OCI-M2 (cell line): ENCODE data around the gene CSPG4.
"Not testable (repeated sequence)": the region's sequence is repeated elsewhere in the genome, so short reads cannot be mapped to it uniquely, and the experiment has no call there.

Experiments used
- DNase-seq: peaks from one replicate; lab custom pipeline; 2025; ENCODE audit not compliant: unreplicated experiment; lab: John Stamatoyannopoulos, UW

The CSPG4 gene

DNA sequence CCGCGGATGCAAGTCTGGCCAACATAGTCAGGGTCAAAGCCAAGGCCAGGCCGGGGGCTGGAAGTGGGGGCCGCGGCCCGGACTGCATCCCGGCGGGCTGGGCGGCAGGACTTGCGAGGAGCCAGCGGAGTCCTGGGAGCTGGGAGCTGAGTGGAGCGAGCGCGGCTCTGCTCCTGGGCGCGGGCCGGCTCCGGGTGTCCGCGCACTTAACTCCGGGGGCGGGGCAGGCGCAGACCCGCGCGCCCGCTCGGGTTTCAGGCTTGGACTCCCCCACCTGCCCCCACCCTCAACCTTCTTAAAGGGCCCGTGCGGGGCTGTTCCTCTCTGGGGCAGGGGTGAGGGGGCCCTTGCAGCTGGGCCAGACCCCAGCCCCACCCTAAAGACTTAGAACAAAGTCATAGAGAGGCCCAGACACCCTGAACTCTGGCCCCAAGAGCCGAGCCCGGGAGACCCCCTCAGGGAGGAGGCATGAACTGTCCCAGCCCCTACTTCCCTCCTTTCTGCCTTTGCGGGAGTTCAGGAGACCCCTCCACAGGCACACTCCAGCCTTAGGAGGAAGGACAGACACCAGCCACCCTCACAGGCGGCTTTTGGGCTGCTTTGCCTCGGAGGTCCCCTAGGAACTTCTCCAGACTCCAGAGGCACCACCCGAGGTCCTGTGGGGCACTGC, at the start of gene CSPG4:
Gene CSPG4 (minus strand): TSS at position 181 of the 670 bp plus-strand sequence. CDS start 93 bp downstream, at position 88.
- no peak for DNase-seq

DNA sequence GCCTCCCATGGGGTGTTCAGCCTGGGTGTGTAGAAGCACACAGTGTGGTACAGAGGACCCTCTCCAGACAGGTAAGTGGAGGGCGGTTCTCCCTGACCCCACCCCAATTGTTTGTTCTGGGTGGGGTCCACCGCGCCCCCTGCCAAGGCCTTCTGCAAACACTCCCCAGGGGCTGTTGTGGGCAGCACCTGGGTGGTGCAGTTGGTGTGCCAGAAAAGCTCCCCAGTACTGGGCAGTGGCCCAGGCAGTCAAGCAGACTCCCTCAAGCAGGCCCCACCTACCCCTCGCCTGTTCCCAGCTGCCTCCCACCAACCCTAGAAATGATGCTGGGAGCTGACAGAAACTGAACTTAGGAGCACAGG, 49.7 kb upstream of the CSPG4 start:
- not testable (repeated sequence) for DNase-seq

- no peak for DNase-seq
Measured at GRCh38 chr15:75761446-75762356, 49.1 kb upstream of the CSPG4 start.

DNA sequence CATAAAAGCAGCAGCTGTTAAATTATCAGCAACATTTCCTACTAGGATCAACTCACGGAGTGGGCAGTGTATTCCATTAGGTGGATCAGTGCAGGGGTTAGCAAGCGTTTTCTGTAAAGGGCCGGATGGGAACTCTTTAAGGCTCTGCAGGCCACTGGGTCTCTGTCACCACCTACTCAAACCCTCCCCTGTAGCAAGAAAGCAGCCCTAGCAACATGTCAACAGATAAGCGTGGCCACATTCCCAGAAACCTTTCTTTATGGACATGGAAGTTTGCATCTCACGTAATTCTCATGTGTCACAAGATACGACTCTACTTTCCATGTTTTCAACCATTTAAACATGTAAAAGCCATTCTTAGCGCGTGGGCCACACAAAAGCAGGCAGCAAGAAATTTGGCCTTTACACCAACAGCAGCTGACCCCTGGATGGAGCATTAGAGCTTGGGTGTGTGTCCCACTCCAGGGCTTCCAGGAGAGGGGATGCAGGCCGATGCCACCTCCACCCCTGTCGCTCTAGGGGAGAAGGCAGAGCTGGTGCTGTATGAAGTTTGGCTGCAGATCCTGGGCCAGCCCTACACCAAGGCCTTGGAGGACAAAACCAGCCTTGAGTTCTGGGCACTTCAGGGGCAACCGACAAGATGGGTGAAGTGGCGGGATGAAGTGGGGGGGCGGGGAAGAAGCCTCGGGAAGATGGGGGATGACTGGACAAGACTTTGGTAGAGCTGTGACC, 48.2 kb upstream of the CSPG4 start:
- no peak for DNase-seq

DNA sequence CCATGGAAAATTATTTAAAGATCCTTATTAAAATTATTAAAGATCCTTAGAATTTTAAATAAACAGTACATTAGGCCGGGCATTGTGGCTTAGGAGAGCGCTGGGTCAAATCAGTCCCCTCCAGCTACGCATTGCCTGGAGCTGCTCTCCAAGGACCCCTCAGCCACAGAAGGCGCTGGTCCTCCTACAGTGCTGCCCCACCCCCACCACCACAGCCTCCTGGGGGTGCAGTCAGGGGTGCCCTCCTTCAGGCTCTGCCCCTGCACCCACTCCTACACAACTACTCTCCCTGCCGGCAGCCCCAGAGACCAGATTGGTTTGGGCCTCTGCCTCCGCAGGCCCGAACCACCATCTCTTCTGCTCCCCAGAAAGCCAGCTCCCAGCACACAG, 47.5 kb upstream of the CSPG4 start:
- DNase-seq, result not testable (repeated sequence)

DNA sequence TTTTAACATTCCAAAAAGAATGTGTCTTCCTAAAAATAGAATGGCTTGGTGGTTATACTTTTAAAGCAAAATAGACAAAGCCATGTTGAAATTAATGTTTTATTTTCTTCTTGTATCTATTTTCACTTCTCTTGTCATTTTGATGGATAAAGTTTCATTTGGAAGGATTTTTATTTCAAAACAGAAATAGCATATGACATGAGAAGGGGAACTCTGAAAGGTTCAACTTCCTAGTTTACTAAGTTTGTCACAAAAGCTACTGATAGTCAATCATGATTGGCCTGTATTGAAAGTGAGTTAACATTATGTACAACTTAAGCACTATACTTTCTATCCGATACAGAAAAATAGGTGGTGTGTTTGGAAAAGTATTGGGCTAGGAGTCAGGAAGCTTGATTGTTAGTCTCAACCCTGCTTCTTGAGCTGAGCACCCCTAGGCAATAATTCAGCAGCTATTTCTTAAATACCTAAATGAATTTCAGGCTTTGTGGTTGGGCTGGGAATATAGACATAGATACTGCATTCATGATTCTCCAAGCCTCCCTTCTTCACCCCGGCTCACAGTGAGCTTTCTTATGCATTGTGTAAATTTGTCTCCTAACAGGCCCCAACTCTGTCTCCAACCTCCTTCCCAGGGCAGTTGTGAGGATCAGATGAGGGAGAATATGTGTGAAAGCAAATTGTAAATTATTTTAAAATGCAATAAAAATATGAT, 46.9 kb upstream of the CSPG4 start:
- no peak for DNase-seq

- DNase-seq, result peak; percentile 27
Measured at GRCh38 chr15:75758071-75758872, 45.6 kb upstream of the CSPG4 start.

DNA sequence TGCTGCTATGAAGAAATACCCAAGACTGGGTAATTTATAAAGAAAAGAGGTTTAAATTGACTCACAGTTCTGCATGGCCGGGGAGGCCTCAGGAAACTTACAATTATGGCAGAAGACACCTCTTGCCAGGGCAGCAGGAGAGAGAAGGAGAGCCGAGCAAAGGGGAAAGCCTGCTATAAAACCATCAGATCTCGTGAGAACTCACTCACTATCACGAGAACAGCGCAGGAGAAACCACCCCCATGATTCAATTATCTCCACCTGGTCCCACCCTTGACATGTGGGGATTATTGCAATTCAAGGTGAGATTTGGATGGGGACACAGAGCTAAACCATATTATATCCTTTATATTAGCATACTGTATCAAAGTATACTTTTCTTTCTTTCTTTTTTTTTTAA, 42.2 kb upstream of the CSPG4 start:
- DNase-seq, result not testable (repeated sequence)

- DNase-seq, result no peak
Measured at GRCh38 chr15:75753145-75753544, 40.5 kb upstream of the CSPG4 start.

DNA sequence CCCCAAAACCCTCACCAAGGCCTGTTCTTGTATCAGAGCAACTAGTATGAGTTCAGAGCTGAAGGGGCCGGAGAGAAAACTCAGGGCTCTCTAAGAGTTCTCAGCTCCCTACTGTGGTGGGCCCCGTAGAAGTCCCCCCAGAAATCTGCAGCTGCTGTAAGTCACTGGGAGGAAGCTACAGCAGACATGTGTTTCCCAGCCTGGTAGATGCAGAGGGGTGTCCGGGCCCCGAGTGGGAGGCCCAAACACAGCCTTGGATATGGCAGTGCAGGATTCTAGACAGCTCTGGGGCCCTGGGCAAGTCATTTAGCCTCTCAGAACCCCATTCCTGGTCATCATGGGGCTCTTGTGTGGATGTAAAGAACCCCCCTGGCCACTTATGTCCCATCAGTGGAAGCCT, 39.2 kb upstream of the CSPG4 start:
- no peak for DNase-seq

- no peak for DNase-seq
Measured at GRCh38 chr15:75751116-75751875, 38.6 kb upstream of the CSPG4 start.

DNA sequence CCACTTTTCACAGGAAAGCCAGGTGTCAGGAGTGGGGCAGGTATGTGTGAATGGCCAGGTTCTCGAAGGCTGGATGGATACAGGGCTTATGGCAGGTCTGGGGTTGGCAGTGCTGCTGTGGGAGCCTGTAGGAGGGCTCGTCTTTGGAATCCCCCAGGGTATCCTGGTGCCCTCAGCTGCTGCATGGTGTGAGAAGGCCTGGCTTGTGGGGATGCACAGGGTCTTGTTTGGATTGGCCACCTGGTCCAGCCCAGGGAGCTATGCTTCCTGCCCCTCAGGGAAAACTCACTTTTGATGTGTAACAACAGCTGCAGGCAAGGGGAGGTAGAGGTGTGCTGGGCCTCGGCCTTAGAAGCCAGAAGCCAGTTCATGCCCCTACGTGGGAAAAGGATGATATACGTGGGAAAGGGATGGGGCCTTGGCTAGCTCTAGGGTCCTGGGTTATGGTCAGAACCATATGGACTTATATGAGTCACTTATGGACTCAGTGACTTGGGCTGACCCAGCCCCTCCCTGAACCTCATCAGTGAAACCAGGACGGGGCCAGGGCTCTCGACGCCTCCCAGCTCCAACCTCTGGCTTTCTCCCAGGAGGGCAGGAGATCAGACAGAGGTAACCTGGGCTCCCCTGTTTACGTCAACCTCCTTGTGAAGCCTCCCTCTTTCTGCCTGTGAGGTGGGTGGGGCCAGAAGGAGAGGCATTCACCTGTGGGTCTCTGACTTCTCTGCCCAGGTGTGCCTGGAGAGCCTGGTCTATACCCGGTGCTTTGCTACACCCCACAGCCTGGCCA, 37.8 kb upstream of the CSPG4 start:
- DNase-seq, result no peak

DNA sequence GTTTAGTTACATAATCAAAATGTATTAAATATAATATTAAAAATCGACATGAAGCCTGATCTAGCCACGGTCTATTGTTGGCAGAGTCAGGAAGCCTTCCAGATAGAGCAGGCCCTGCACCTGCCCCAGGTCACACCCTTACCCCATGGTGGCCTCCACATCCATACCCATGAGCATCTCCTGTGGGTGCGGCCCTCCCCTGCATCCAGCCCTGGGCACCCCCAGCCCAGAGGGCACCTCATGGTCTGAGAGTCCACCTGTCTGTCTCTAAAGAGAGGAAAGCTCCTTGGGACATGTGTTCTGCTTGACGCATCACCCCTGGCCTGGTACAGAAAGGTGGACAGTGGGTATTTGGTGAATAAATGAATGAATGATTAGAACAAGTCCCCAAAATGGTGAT, 37.2 kb upstream of the CSPG4 start:
- no peak for DNase-seq

- not testable (repeated sequence) for DNase-seq
Measured at GRCh38 chr15:75748882-75749281, 36.2 kb upstream of the CSPG4 start.

DNA sequence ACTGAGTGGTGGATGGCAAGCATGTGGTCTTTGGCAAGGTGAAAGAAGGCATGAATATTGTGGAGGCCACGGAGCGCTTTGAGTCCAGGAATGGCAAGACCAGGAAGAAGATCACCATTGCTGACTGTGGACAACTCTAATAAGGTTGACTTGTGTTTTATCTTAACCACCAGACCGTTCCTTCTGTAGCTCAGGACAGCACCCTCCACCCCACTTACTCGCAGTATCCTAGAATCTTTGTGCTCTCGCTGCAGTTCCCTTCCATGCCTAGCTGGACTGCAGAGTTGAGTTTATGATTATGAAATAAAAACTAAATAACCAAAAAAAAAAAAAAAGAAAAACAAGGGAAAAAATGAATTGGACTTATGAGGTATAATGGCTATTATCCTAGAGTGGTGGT, 34.5 kb upstream of the CSPG4 start:
- not testable (repeated sequence) for DNase-seq

DNA sequence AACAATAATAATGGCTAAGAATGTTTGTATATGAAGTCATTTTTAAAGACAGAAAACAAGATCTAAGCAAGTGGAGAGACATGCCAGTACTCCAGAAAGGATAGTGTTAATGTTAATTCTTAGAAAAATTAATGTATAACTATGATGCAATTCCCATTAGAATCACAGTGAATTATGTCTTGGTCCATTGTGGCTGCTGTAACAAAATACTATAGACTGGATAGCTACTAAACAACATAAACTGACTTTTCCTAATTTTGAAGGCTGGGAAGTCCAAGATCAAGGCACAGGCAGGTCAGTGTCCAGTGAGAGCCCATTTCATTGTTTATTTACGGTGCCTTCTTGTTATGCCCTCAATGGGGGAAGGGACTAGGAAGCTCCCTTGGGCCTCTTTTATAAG, 32.7 kb upstream of the CSPG4 start:
- DNase-seq, result no peak

DNA sequence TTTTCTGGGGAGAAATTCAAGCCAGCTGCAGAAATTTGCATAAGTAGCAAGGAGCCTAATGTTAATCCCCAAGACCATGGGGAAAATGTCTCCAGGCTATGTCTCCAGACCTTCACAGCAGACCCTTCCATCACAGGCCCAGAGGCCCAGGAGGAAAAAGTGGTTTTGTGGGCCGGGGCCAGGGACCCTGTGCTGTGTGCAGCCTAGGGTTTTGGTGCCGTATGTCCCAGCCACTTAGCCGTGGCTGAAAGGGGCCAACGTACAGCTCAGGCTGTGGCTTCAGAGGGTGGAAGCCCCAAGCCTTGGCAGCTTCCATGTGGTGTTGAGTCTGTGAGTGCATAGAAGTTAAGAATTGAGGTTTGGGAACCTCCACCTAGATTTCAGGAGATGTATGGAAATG, 29.7 kb upstream of the CSPG4 start:
- DNase-seq, result not testable (repeated sequence)

GRCh38 chr15:75739791-75740190, 27.1 kb upstream of the CSPG4 start:
- DNase-seq, result no peak
